Osteocyte (in vitro differentiated cells): ENCODE results near the gene PNMA8C. TPM values are rescaled to one million over a fixed set of nuclear protein-coding genes. Genes with fewer than 3 reads are reported as not detected.

Source experiments
- DNase-seq: peaks from one replicate; pipeline ENCODE4 v3.0.0; 2021; ENCODE audit warnings: mixed read lengths; ENCODE audit not compliant: unreplicated experiment; ENCODE audit errors: extremely low spot score
- H3K27ac Mint-ChIP-seq: one replicate; pipeline ENCODE4 v1.8.0; 2021; ENCODE audit warnings: mild to moderate bottlenecking, mixed read lengths; ENCODE audit not compliant: unreplicated experiment
- H3K27me3 Mint-ChIP-seq: one replicate; pipeline ENCODE4 v1.8.0; 2021; ENCODE audit warnings: mixed read lengths; ENCODE audit not compliant: unreplicated experiment
- H3K36me3 Mint-ChIP-seq: one replicate; pipeline ENCODE4 v1.8.0; 2021; ENCODE audit warnings: mixed read lengths; ENCODE audit not compliant: unreplicated experiment
- H3K4me1 Mint-ChIP-seq: one replicate; pipeline ENCODE4 v1.8.0; 2021; ENCODE audit warnings: mixed read lengths; ENCODE audit not compliant: unreplicated experiment
- H3K4me3 Mint-ChIP-seq: one replicate; pipeline ENCODE4 v1.8.0; 2021; ENCODE audit warnings: mild to moderate bottlenecking, moderate library complexity, mixed read lengths; ENCODE audit not compliant: unreplicated experiment
- H3K9me3 Mint-ChIP-seq: one replicate; pipeline ENCODE4 v1.8.0; 2021; ENCODE audit warnings: mixed read lengths; ENCODE audit not compliant: unreplicated experiment
- CTCF ChIP-seq: fragments of 200-600 bp; sonication (generic); IDR thresholded peaks from 2 replicates; pipeline ENCODE4 v1.5.0; 2021; ENCODE audit warnings: antibody characterized with exemption, mild to moderate bottlenecking, moderate library complexity
- total RNA-seq: library from RNA; stranded (reverse); gene quantifications from 2 replicates; pipeline ENCODE4 v1.2.1, GENCODE V29; 2021

PNMA8C gene
- total RNA-seq, 1 donor from 2014 or later, result 0.11 TPM

GRCh38 chr19:46471116-46471733 lies 42.5 kb upstream of the PNMA8C start, which contains the start of gene PNMA8A:
PNMA8A (minus strand) TSS chr19:46471563; CDS start chr19:46471035, 528 bp downstream.
- Mint-ChIP-seq H3K4me1 (peaks cover 36% of the 10 kb centered on the region), H3K36me3 (peaks cover 4% of the 10 kb centered on the region), H3K27ac (peak within 1 kb of the TSS; percentile 7), H3K27me3 (no peaks in the 10 kb centered on the region), H3K9me3 (no peaks in the 10 kb centered on the region), H3K4me3 (peak within 1 kb of the TSS; percentile 55)
- DNase-seq, result no peak
- peak; percentile 10 for TF ChIP-seq CTCF

- Mint-ChIP-seq H3K9me3 (no peaks in the 10 kb centered on the region), H3K27ac (no peak overlapping the region), H3K4me1 (peaks cover 34% of the 10 kb centered on the region), H3K27me3 (no peaks in the 10 kb centered on the region), H3K36me3 (peaks cover 4% of the 10 kb centered on the region), H3K4me3 (no peak overlapping the region)
- no peak for TF ChIP-seq CTCF
- DNase-seq, result no peak
Observed at GRCh38 chr19:46470376-46470775, 41.6 kb upstream of the PNMA8C start.

GRCh38 chr19:46469541-46470185 lies 40.9 kb upstream of the PNMA8C start:
- no peaks in the 10 kb centered on the region for H3K27me3 Mint-ChIP-seq
- H3K4me1 Mint-ChIP-seq, result peaks cover 34% of the 10 kb centered on the region
- no peaks in the 10 kb centered on the region for H3K9me3 Mint-ChIP-seq
- TF ChIP-seq CTCF, result no peak
- no peak for DNase-seq
- H3K4me3 Mint-ChIP-seq, result no peak overlapping the region
- H3K36me3 Mint-ChIP-seq, result peaks cover 6% of the 10 kb centered on the region
- H3K27ac Mint-ChIP-seq, result no peak overlapping the region

GRCh38 chr19:46466536-46467196 lies 37.9 kb upstream of the PNMA8C start:
- peak overlapping the region; percentile 77 for H3K27ac Mint-ChIP-seq
- H3K36me3 Mint-ChIP-seq, result peaks cover 6% of the 10 kb centered on the region
- peak overlapping the region; percentile 41 for H3K4me3 Mint-ChIP-seq
- peaks cover 27% of the 10 kb centered on the region for H3K4me1 Mint-ChIP-seq
- H3K9me3 Mint-ChIP-seq, result no peaks in the 10 kb centered on the region
- no peak for DNase-seq
- H3K27me3 Mint-ChIP-seq, result no peaks in the 10 kb centered on the region
- no peak for TF ChIP-seq CTCF

GRCh38 chr19:46463516-46463915 lies 34.8 kb upstream of the PNMA8C start:
- Mint-ChIP-seq H3K9me3 (no peaks in the 10 kb centered on the region), H3K36me3 (peaks cover 2% of the 10 kb centered on the region), H3K27ac (no peak overlapping the region), H3K4me1 (peaks cover 18% of the 10 kb centered on the region), H3K4me3 (no peak overlapping the region), H3K27me3 (no peaks in the 10 kb centered on the region)
- DNase-seq, result no peak
- TF ChIP-seq CTCF, result no peak
